HG03060 (cell line): ENCODE results near the gene STK11.

Source experiments
- ATAC-seq: cut with Tn5 transposase; IDR thresholded peaks from one replicate; pipeline ENCODE4 v1.9.1; 2021; ENCODE audit warnings: low read depth, moderate number of reproducible peaks; ENCODE audit not compliant: unreplicated experiment

The STK11 gene

GRCh38 chr19:1257475-1258162, 52.0 kb downstream of the STK11 start:
- ATAC-seq: no peak

- ATAC-seq: no peak
These were observed 52.5 kb downstream of the STK11 start for GRCh38 chr19:1258163-1258492.

- ATAC-seq: no peak
These were observed 53.2 kb downstream of the STK11 start for GRCh38 chr19:1258707-1259205.

- no peak for ATAC-seq
These were observed 53.8 kb downstream of the STK11 start for GRCh38 chr19:1259206-1259875.

- ATAC-seq: no peak
These were observed 54.5 kb downstream of the STK11 start for GRCh38 chr19:1259876-1260748.

GRCh38 chr19:1260749-1261537, 55.4 kb downstream of the STK11 start:
- ATAC-seq: no peak

- ATAC-seq: no peak
These were observed 55.9 kb downstream of the STK11 start for GRCh38 chr19:1261538-1261797.

- no peak for ATAC-seq
These were observed 56.4 kb downstream of the STK11 start for GRCh38 chr19:1261798-1262622.

GRCh38 chr19:1262623-1263123, 57.1 kb downstream of the STK11 start:
- ATAC-seq: no peak

GRCh38 chr19:1263188-1263587, 57.6 kb downstream of the STK11 start:
- no peak for ATAC-seq

- ATAC-seq: no peak
These were observed 59.4 kb downstream of the STK11 start for GRCh38 chr19:1264801-1265614.

- no peak for ATAC-seq
These were observed 60.1 kb downstream of the STK11 start for GRCh38 chr19:1265615-1266128.

GRCh38 chr19:1266129-1266915, 60.7 kb downstream of the STK11 start:
- ATAC-seq: no peak

GRCh38 chr19:1266916-1267476, 61.4 kb downstream of the STK11 start:
- ATAC-seq: no peak

GRCh38 chr19:1267477-1268225, 62.1 kb downstream of the STK11 start:
- no peak for ATAC-seq

GRCh38 chr19:1268226-1269064, 62.9 kb downstream of the STK11 start:
- no peak for ATAC-seq
